Activated T-helper 17 cell treated with anti-CD3 and anti-CD28 coated beads, Interleukin-2, amount 50 U/mL, for 72 hours (primary cell): ENCODE measurements around the gene RNF19B. TPM values are rescaled to one million over a fixed set of nuclear protein-coding genes. Genes with fewer than 3 reads are reported as not detected.
"Not testable (repeated sequence)": the region's sequence is repeated elsewhere in the genome, so short reads cannot be mapped to it uniquely, and the experiment has no call there.

ENCODE experiments used
- ATAC-seq: fragments of 150-1000 bp; cut with Tn5 transposase; replicated peaks from 2 replicates; pipeline ENCODE4 v1.10.0; 2021; ENCODE audit warnings: mild to moderate bottlenecking, moderate library complexity
- H3K27ac Mint-ChIP-seq: one replicate; pipeline ENCODE4 v1.8.0; 2022; ENCODE audit warnings: mixed read lengths
- H3K27me3 Mint-ChIP-seq: one replicate; pipeline ENCODE4 v1.8.0; 2022; ENCODE audit warnings: mixed read lengths
- H3K36me3 Mint-ChIP-seq: one replicate; pipeline ENCODE4 v1.8.0; 2022; ENCODE audit warnings: low read depth, mild to moderate bottlenecking, mixed read lengths
- H3K4me1 Mint-ChIP-seq: one replicate; pipeline ENCODE4 v1.8.0; 2022; ENCODE audit warnings: mixed read lengths
- H3K4me3 Mint-ChIP-seq: one replicate; pipeline ENCODE4 v1.8.0; 2022; ENCODE audit warnings: mild to moderate bottlenecking, mixed read lengths
- H3K9me3 Mint-ChIP-seq: one replicate; pipeline ENCODE4 v1.8.0; 2022; ENCODE audit warnings: mixed read lengths
- total RNA-seq, 2 donors: library from RNA; stranded (reverse); gene quantifications; one replicate each; pipeline ENCODE4 v1.2.3, GENCODE V29; 2022

The RNF19B gene
- total RNA-seq, 2 donors from 2014 or later = 32.2 to 65.6 TPM

DNA sequence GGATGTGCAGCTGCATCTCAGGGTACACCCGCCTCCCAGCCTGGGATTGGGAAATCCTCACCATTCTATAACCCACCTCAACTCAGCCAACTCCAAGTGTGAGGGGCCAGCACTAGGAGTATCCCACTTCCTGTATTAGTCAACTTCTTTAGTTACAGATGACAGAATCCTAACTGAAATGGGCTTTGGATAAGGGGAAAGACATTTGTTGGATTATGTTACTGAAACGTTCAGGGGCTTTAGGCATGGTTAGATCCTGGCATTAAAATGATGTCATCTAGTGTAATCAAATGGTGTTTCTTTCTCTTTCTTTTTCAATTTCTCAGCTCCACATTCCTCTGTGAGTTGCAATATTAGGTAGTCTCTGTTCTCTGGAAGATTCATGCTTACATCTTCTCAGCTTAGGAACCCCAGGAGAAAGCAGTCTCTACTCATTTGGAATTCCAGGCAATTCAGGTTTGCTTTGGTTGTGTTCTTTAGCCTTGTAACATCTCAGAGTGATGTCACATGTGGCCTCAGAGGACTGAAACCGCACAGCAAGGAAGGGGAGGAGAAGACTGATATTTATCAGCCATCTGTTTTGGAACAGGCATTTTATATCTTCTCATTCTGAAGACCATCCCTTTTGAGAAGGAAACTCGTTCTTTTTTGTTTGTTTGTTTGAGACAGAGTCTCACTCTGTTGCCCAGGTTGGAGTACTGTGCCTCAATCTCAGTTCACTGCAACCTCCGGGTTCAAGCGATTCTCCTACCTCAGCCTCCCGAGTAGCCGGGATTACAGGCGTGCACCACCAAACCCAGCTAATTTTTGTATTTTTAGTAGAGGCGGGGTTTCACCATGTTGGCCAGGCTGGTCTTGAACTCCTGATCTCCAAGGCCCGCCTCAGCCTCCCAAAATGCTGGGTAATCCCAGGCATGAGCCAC lies 44.5 kb downstream of the RNF19B start:
- Mint-ChIP-seq H3K27me3 (peaks cover 51% of the 10 kb centered on the region), H3K36me3 (no peaks in the 10 kb centered on the region), H3K27ac (no peak overlapping the region), H3K4me1 (peaks cover 4% of the 10 kb centered on the region), H3K9me3 (no peaks in the 10 kb centered on the region), H3K4me3 (no peak overlapping the region)
- no peak for ATAC-seq

DNA sequence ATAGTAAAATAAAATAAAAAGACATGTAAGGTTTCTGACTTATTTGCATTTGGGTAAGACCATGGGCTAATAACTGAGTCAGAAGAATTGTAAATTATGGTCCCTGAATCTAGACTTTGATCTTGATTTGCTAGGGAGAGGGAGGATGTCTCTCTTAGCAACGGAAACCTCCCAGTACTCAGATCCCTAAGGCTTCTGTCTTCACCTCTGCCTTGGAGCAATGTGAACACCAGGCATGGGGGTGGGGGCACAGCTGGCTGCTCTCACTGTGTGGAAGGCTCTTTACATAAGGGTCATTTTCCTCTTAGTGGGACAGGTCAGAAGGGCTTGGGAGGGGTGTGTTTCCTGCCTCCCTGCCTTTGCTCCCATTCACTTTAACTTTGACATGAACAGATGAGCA lies 46.4 kb downstream of the RNF19B start:
- Mint-ChIP-seq H3K27me3 (peaks cover 38% of the 10 kb centered on the region), H3K9me3 (no peaks in the 10 kb centered on the region), H3K4me3 (no peak overlapping the region), H3K4me1 (peaks cover 4% of the 10 kb centered on the region), H3K36me3 (no peaks in the 10 kb centered on the region), H3K27ac (no peak overlapping the region)
- no peak for ATAC-seq

DNA sequence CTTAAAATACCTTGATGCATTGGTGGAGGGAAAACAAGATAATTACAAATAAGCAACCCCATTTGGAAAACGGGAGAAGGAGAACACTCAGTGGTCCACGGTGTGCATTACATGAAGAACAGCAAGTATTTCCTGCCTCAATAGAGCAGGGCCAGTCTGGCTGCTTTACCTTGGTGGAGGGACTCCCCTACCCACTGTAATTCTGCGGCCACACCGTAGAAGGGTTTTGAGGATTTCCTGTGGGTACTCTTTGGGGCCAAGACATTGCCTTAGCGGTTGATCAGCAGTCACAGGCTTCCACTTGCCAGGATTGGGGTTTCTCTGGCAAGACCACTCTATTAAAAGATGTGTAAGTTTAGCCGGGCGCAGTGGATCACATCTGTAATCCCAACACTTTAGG lies 47.1 kb downstream of the RNF19B start:
- peak; percentile 61 for ATAC-seq
- H3K4me1 Mint-ChIP-seq = peaks cover 4% of the 10 kb centered on the region
- H3K27me3 Mint-ChIP-seq = peaks cover 31% of the 10 kb centered on the region
- no peak overlapping the region for H3K4me3 Mint-ChIP-seq
- H3K27ac Mint-ChIP-seq = no peak overlapping the region
- H3K36me3 Mint-ChIP-seq = no peaks in the 10 kb centered on the region
- no peaks in the 10 kb centered on the region for H3K9me3 Mint-ChIP-seq

DNA sequence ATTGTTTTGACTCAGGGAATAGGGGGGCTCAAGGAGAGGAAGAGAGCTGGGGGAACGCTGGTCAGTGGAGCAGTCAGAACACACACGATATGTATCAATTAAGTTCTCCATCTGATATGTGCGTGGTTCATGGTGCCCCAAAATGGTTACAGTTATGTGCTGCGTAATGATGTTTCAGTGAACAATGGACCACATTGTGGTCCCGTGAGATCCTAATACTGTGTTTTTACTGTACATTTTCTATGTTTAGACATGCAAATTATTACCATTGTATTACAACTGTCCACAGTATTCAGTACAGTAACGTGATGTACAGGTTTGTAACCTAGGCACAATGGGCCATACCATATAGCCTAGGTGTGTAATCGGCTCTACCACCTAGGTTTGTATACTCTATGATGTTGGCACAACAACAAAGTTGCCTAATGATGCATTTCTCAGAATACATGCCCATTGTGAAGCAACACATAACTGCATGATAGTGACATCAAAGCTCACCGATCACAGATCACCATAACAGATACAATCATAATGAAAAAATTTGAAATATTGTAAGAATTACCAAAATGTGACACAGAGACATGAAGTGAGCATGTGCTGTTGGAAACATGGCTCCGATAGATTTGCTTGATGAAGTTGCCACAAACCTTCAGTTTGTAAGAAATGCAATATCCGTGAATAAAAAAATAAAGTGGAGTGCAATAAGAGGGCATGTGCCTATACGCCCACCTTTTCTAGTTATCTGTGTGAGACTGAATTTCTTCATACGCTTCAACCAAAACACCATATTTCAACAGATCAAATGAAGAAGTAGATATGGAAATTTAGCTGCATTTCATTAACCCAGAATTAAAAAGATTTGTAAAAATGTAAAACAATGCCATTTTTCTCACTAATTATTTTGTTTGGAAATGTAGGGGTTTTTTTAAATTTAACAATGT lies 48.6 kb downstream of the RNF19B start:
- no peak overlapping the region for H3K4me3 Mint-ChIP-seq
- ATAC-seq = no peak
- peaks cover 25% of the 10 kb centered on the region for H3K27me3 Mint-ChIP-seq
- no peak overlapping the region for H3K27ac Mint-ChIP-seq
- peaks cover 4% of the 10 kb centered on the region for H3K4me1 Mint-ChIP-seq
- H3K36me3 Mint-ChIP-seq = no peaks in the 10 kb centered on the region
- no peaks in the 10 kb centered on the region for H3K9me3 Mint-ChIP-seq

DNA sequence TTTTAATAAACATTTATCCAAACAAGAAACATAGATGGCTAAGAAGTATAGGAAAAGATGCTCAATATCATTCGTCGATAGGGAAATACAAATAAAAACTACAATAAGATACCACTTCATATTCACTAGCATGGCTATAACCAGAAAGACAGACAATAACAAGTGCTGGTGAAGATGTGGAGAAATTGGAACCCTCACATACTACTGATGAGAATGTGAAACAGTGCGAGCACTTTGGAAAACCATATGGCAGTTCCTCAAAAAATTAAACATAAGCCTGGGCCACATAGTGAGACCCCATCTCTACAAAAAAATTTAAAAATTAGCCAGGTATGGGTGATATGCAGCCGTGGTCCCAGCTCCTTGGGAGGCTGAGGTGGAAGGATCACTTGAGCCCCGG lies 54.3 kb downstream of the RNF19B start:
- no peak overlapping the region for H3K4me3 Mint-ChIP-seq

DNA sequence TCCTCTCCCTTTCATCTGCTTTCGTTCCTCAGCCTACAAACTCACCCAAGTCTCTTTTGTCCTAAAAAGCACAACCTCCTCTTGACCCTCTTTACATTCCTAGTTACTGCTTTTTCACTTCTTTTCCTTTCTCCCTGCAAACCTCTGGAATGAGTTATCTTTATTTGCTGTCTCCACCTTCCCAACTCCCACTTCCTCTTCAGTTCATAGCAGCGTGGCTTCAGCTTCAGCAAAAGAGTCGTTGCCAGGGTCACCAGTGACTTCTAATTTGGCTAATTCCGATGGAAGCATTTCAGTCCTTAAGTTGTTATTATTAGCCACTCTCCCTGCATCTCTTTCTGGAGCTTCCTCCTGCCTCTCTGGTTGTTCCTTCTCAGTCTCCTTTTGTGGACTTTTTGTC lies 57.2 kb downstream of the RNF19B start:
- H3K9me3 Mint-ChIP-seq = no peaks in the 10 kb centered on the region
- no peak overlapping the region for H3K27ac Mint-ChIP-seq
- no peaks in the 10 kb centered on the region for H3K36me3 Mint-ChIP-seq
- H3K4me1 Mint-ChIP-seq = no peaks in the 10 kb centered on the region
- H3K27me3 Mint-ChIP-seq = peaks cover 7% of the 10 kb centered on the region
- ATAC-seq = no peak
- H3K4me3 Mint-ChIP-seq = no peak overlapping the region

More for the DNA sequence above, 54.3 kb downstream of the RNF19B start:
- H3K9me3 Mint-ChIP-seq = no peaks in the 10 kb centered on the region
- no peak overlapping the region for H3K27ac Mint-ChIP-seq
- no peaks in the 10 kb centered on the region for H3K36me3 Mint-ChIP-seq
- ATAC-seq = no peak
- H3K4me1 Mint-ChIP-seq = no peaks in the 10 kb centered on the region
- H3K27me3 Mint-ChIP-seq = peaks cover 3% of the 10 kb centered on the region

DNA sequence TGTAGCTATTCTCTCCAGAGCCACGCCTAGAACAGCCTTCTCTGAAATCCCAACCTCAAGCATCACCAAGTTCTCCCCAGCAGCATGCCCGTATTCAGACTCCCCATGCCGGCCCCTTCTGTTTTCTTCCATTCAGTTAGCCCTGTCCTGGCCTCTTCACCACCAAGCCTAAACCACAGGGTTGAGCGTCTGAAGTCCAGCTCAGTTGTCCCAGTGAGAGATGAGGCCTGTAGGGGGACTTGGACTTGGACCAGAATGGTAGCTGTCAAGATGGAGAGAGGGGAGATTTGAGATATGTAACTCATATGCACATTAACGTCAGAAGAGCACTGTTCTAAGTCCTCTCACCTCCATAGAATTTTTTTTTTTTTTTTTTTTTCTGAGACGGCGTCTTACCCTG lies 58.0 kb downstream of the RNF19B start:
- no peaks in the 10 kb centered on the region for H3K4me1 Mint-ChIP-seq
- no peaks in the 10 kb centered on the region for H3K9me3 Mint-ChIP-seq
- ATAC-seq = no peak
- no peaks in the 10 kb centered on the region for H3K36me3 Mint-ChIP-seq
- H3K4me3 Mint-ChIP-seq = no peak overlapping the region
- H3K27ac Mint-ChIP-seq = no peak overlapping the region
- peaks cover 10% of the 10 kb centered on the region for H3K27me3 Mint-ChIP-seq

DNA sequence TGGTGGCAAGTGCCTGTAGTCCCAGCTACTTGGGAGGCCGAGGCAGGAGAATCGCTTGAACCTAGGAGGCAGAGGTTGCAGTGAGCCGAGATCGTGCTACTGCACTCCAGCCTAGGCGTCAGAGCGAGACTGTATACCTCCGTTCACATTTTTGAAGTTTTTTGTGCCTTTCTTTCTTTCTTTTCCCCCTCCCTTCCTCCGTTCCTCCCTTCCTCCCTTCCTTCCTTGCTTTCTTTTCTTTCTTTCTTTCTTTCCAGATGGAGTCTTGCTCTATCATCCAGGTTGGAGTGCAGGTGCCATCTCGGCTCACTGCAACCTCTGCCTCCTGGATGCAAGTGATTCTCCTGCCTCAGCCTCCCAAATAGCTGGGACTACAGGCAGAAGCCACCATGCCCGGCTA lies 59.0 kb downstream of the RNF19B start:
- H3K4me3 Mint-ChIP-seq, H3K4me1 Mint-ChIP-seq, H3K9me3 Mint-ChIP-seq, H3K27ac Mint-ChIP-seq, H3K36me3 Mint-ChIP-seq, ATAC-seq: not testable (repeated sequence)
- H3K27me3 Mint-ChIP-seq = peaks cover 13% of the 10 kb centered on the region

DNA sequence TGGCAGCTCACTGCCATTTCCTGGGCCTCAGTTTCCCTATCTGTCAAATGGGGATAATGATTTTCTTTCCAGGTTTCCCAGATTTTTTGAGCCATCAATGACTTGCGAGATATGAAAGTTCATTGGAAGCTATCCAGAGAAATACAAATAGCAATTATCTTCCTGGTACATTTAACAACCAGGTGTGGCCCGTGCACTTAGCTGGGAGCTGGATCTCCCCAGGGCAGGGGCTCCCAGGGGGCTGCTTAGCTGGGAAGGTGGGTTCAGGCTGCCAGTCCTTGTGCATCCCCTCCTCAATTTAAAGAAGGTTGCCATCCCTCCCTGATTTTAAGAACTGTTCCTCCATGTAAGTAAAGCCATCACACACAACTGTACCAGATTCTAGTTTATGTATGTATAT lies 59.8 kb downstream of the RNF19B start:
- H3K4me1 Mint-ChIP-seq = no peaks in the 10 kb centered on the region
- no peaks in the 10 kb centered on the region for H3K9me3 Mint-ChIP-seq
- ATAC-seq = no peak
- H3K27me3 Mint-ChIP-seq = peaks cover 16% of the 10 kb centered on the region
- no peaks in the 10 kb centered on the region for H3K36me3 Mint-ChIP-seq
- H3K27ac Mint-ChIP-seq = no peak overlapping the region
- H3K4me3 Mint-ChIP-seq = no peak overlapping the region

DNA sequence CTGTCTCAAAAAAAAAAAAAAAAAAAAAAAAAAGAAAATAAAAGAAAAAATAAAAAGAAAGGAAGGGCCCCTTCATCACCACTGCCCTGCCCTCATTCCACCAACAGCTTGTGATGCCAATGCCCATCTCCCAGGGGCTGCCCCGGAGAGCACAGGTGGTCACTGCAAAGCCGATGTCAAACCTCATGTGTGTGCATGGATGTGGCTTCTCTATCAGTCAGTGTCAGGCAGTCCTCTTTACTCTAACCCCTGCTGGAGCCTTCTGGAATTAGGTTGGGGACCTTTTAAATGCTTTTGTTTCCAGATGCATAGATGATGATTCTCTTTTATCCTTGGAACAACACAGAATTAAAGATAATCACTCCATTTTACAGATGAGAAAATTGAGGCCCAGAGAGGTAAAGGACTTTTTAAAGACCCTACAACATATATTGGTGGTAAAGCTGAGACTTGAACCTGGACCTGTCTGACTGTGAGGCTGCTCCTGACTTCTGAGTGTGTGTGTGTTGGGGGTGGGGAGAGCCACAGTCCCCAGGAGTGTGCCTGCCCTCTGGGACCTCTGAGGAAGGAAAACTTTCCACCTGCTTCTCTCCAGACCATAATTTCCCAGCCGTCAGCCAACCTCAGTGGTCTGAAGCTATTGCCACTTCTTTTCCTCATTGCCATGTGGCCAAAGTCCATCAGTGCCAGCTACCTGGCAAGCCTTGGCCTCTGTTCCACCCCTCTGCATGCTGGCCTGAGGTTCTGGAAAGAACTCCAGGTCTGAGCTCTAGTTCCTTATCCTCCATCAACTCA lies 60.4 kb downstream of the RNF19B start:
- peaks cover 18% of the 10 kb centered on the region for H3K27me3 Mint-ChIP-seq
- no peak for ATAC-seq
- no peaks in the 10 kb centered on the region for H3K9me3 Mint-ChIP-seq
- no peak overlapping the region for H3K27ac Mint-ChIP-seq
- no peaks in the 10 kb centered on the region for H3K36me3 Mint-ChIP-seq
- no peak overlapping the region for H3K4me3 Mint-ChIP-seq
- H3K4me1 Mint-ChIP-seq = no peaks in the 10 kb centered on the region

DNA sequence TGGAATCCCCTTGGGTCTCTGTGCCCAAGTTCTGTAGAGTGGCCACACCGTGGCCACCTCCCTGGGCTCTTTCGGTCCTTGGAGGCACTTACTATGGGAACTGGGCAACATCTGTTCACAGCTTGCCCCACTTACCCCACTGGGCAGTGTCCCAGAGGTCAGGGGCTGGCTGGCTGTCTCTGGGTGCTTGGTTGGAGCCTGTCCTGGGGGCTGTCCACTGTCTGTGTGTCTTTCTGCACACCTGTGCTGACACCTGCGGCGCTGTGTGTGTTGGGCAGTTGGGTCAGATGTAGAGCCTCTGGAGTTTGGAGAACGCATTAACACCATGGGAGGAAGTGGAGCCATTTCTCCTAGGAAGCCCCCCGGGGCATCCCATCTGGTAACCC lies 62.1 kb downstream of the RNF19B start:
- no peak overlapping the region for H3K27ac Mint-ChIP-seq
- no peaks in the 10 kb centered on the region for H3K36me3 Mint-ChIP-seq
- peaks cover 24% of the 10 kb centered on the region for H3K27me3 Mint-ChIP-seq
- peak overlapping the region; percentile 64 for H3K4me3 Mint-ChIP-seq
- no peaks in the 10 kb centered on the region for H3K4me1 Mint-ChIP-seq
- no peaks in the 10 kb centered on the region for H3K9me3 Mint-ChIP-seq
- no peak for ATAC-seq

DNA sequence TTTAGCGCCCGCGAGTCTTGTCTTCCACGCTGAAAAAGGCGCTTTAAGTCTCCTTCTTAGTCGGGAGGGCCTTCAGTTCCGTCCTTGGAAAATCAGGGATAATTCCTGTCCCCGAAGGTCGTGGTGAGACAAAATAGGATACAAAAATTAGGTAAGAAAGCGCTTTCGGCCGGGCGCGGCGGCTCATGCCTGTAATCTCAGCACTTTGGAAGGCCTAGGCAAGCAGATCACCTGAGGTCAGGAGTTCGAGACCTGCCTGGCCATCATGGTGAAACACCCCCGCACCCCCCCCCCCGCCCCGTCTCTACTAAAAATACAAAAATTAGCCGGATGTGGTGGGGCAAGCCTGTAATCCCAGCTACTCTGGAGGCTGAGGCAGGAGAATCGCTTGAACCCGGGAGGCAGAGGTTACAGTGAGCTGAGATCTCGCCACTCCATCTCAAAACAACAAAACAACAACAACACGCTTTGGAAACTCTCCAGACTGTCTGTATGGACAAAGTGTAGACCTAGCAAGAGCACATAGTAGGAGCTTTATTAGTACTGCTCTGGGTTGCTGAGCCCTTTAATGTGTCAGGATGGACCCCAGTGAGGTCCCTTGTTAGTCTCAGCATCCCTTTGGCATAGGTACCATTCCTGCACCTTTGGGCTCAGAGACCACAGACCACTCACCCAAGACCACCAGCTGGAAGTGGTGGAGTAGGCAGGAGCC lies 62.6 kb downstream of the RNF19B start:
- Mint-ChIP-seq H3K27ac (no peak overlapping the region), H3K4me1 (no peaks in the 10 kb centered on the region)
- ATAC-seq = no peak

DNA sequence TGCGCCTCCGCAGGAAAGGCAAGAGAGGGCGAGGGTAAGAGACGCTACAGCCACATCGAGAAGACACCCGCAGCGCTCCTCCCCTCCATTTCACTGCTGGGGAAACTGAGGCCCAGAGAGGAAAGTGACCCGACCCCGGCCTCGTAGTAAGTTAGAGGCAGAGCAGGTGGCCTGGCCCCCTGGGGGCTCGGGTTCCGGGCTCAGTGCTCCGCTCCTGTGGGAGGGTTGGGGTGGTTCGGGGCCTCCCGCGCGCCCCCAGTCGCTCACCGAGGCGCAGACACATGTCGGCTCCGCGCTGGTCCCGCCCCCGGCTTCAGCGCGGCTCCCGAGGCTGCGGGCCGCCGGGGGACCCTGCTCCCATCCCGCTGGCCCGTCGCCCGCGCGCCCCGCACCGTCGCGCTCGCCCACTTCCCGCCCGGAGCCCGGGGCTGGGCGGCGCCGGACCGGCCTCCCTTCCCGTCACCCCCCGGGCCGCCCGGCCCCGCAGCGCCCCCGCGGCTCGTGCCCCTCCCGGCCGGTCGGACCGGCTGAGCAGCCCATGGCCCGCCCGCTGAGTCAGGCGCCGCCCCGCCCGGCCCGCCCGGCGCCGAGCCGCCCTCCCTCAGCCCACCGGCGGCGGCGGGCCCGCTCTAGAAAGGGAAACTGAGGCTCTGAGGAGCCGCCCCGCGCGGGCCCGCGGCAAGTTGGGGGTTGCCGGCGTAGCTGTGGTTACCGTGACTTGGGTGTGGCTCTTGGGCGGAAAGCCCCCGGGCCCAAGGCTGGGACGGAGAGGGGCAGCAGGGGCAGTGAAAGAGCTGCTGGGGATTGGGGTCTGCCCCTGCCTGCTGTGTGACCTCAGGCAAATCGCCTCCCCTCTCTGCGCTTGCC lies 63.4 kb downstream of the RNF19B start, which contains the start of gene TMEM54:
TMEM54 (minus strand) TSS at position 434 of the 867 bp plus-strand sequence; CDS start at position 283, 151 bp downstream.
- no peaks in the 10 kb centered on the region for H3K4me1 Mint-ChIP-seq
- peak; percentile 56 for ATAC-seq
- peak within 1 kb of the TSS; percentile 72 for H3K4me3 Mint-ChIP-seq
- H3K27me3 Mint-ChIP-seq = peaks cover 24% of the 10 kb centered on the region
- H3K27ac Mint-ChIP-seq = no peak within 1 kb of the TSS
- no peaks in the 10 kb centered on the region for H3K36me3 Mint-ChIP-seq
- H3K9me3 Mint-ChIP-seq = no peaks in the 10 kb centered on the region

More for the DNA sequence above, 62.6 kb downstream of the RNF19B start:
- Mint-ChIP-seq H3K9me3 (no peaks in the 10 kb centered on the region), H3K36me3 (no peaks in the 10 kb centered on the region), H3K4me3 (peak overlapping the region; percentile 64), H3K27me3 (peaks cover 24% of the 10 kb centered on the region)
